Panc1 (cell line): ENCODE measurements around the gene KDM4B. TPM values are rescaled to one million over a fixed set of nuclear protein-coding genes. Genes with fewer than 3 reads are reported as not detected.

Source experiments
- ATAC-seq: fragments of 200-7000 bp; cut with Tn5 transposase; 2 replicates; pipeline ENCODE4 v1.9.1; 2020; ENCODE audit warnings: mild to moderate bottlenecking, moderate library complexity
- BruUV-seq: library from RNA; stranded (reverse); fragments of 400-500 nt; replicated peaks from 2 replicates; lab custom pipeline; 2021; lab: Mats Ljungman, UMichigan
- CTCF ChIA-PET: fragments of 300-600 bp; sonication (Branson Sonifier 250); formaldehyde crosslinking; loops from one replicate; lab custom pipeline; 2022; ENCODE audit warnings: antibody characterized with exemption; lab: Charles Lee
- POLR2A ChIA-PET: fragments of 300-600 bp; sonication (Branson Sonifier 250); formaldehyde crosslinking; loops from one replicate; lab custom pipeline; 2022; ENCODE audit warnings: antibody characterized with exemption; lab: Charles Lee
- DNase-seq: peaks from one replicate; pipeline ENCODE4 v3.0.0-alpha.2; 2010; ENCODE audit warnings: low read depth, low spot score
- H3K27ac ChIP-seq: 2 replicates; pipeline ENCODE4 v1.5.1; 2011; ENCODE audit warnings: mild to moderate bottlenecking, low read length, inconsistent platforms
- H3K27me3 ChIP-seq: fragments of 200-500 bp; sonication (Bioruptor generic); 2 replicates; pipeline ENCODE4 v1.6.0; 2014; ENCODE audit warnings: low read length, inconsistent platforms; ENCODE audit not compliant: control insufficient read depth, insufficient read depth
- H3K36me3 ChIP-seq: fragments of 200-500 bp; sonication (Bioruptor generic); 2 replicates; pipeline ENCODE4 v1.5.1; 2014; ENCODE audit warnings: inconsistent platforms, mild to moderate bottlenecking, low read length, moderate library complexity; ENCODE audit not compliant: control insufficient read depth, insufficient read depth
- H3K4me1 ChIP-seq: 2 replicates; pipeline ENCODE4 v1.5.1; 2011; ENCODE audit warnings: inconsistent platforms, mild to moderate bottlenecking, low read length, moderate library complexity; ENCODE audit not compliant: control insufficient read depth, insufficient read depth
- H3K4me3 ChIP-seq, 2 experiments: 2 replicates each; pipeline ENCODE4 v1.5.1; 2011 to 2012; ENCODE audit warnings: low read depth in 2 of 2, low read length in 2 of 2, mild to moderate bottlenecking in 2 of 2, inconsistent platforms in 1 of 2, moderate library complexity in 1 of 2
- H3K9me3 ChIP-seq: fragments of 200-500 bp; sonication (Bioruptor generic); 2 replicates; pipeline ENCODE4 v1.5.1; 2014; ENCODE audit warnings: low read depth, mild to moderate bottlenecking, inconsistent platforms, low read length, moderate library complexity; ENCODE audit not compliant: control insufficient read depth, insufficient read depth
- POLR2AphosphoS5 ChIP-seq: IDR thresholded peaks from 2 replicates; pipeline ENCODE4 v1.6.1; 2012; ENCODE audit warnings: mild to moderate bottlenecking, low read depth, low read length, moderate library complexity
- SIN3A ChIP-seq: IDR thresholded peaks from 2 replicates; pipeline ENCODE4 v1.6.1; 2012; ENCODE audit warnings: low read depth, mild to moderate bottlenecking, low read length, moderate library complexity, borderline replicate concordance; ENCODE audit not compliant: insufficient read depth
- TCF7L2 ChIP-seq: IDR thresholded peaks from 2 replicates; pipeline ENCODE4 v1.6.1; 2011; ENCODE audit warnings: mild to moderate bottlenecking, low read depth, low read length, inconsistent platforms
- in situ Hi-C: cut with HindIII; loops from 2 replicates; pipeline ENCODE4 v1.10.0; 2016; ENCODE audit warnings: low sequenced_read_pairs, low pct_unique_long_range_greater_than_20kb
- intact Hi-C: fragments of 100-400 bp; cut with micrococcal nuclease; formaldehyde crosslinking; loops from one replicate; pipeline ENCODE4 v1.10.0; 2022; ENCODE audit not compliant: unreplicated experiment
- total RNA-seq: library from RNA; stranded (reverse); gene quantifications from one replicate; pipeline ENCODE4 v1.2.1, GENCODE V29; 2021; ENCODE audit not compliant: unreplicated experiment
- TF ChIP-seq, protein P1 (sequence below): fragments of 450-650 bp; IDR thresholded peaks from 2 replicates; pipeline ENCODE4 v1.5.1; 2017; ENCODE audit warnings: mild to moderate bottlenecking
- TF ChIP-seq, protein P2 (sequence below), 2 experiments: IDR thresholded peaks; 2 replicates each; pipeline ENCODE4 v1.6.1; 2011 to 2012; ENCODE audit warnings: low read depth in 2 of 2, control low read depth in 1 of 2, low read length in 1 of 2, mild to moderate bottlenecking in 1 of 2, moderate library complexity in 1 of 2; ENCODE audit not compliant: insufficient read depth in 1 of 2

The KDM4B gene
- total RNA-seq, 1 experiment from 2014 or later: 18.4 TPM

DNA sequence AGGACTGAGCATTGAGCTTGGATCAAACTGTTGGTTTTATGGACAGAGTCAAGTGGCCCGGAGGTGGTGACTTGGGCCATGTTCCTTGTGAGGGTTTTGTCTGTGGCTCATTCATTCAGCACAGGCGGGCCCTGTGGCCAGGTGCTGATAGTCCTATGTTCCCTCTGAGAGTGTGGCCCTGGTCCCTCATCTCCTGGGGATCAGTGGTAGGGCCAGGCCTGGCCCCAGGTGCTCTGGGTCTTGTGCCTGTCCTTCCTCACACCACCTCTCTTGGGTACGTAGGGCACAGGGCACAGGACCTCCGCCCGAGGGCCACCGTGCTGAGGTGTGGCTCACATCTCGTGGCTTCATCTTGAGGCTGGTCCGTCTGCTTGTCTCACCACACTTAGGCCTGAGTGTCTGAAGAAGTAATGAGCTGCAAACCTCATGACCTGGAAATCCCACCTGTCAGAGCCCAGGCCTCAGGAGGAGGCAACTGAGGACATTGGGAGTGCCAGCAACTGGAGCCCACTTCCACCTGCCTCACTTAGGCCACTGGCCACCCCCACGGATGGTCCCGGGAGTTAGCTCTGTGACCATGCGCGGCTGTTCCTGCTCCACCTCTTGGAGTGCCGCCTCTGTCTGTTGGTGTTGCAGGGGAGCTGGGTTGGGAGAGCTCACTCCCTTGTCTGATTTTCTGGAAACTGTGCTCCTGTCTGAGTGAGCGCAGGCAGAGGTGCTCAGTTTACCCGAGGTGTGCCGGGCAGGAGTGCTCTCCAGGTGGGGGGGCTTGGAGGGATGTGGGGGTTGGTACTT, 53.4 kb downstream of the KDM4B start:
- H3K9me3 ChIP-seq: no peaks in the 10 kb centered on the region
- in situ Hi-C loops: no loop called here
- H3K27me3 ChIP-seq: no peaks in the 10 kb centered on the region
- no peaks in the 10 kb centered on the region for H3K36me3 ChIP-seq
- no TSS peak for BruUV-seq
- H3K27ac ChIP-seq: no peak overlapping the region
- CTCF ChIA-PET: no interaction called here
- TF ChIP-seq, protein P1, sequence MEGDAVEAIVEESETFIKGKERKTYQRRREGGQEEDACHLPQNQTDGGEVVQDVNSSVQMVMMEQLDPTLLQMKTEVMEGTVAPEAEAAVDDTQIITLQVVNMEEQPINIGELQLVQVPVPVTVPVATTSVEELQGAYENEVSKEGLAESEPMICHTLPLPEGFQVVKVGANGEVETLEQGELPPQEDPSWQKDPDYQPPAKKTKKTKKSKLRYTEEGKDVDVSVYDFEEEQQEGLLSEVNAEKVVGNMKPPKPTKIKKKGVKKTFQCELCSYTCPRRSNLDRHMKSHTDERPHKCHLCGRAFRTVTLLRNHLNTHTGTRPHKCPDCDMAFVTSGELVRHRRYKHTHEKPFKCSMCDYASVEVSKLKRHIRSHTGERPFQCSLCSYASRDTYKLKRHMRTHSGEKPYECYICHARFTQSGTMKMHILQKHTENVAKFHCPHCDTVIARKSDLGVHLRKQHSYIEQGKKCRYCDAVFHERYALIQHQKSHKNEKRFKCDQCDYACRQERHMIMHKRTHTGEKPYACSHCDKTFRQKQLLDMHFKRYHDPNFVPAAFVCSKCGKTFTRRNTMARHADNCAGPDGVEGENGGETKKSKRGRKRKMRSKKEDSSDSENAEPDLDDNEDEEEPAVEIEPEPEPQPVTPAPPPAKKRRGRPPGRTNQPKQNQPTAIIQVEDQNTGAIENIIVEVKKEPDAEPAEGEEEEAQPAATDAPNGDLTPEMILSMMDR: no peak
- TF ChIP-seq TCF7L2 (no peak), SIN3A (no peak), POLR2AphosphoS5 (no peak)
- TF ChIP-seq, protein P2, sequence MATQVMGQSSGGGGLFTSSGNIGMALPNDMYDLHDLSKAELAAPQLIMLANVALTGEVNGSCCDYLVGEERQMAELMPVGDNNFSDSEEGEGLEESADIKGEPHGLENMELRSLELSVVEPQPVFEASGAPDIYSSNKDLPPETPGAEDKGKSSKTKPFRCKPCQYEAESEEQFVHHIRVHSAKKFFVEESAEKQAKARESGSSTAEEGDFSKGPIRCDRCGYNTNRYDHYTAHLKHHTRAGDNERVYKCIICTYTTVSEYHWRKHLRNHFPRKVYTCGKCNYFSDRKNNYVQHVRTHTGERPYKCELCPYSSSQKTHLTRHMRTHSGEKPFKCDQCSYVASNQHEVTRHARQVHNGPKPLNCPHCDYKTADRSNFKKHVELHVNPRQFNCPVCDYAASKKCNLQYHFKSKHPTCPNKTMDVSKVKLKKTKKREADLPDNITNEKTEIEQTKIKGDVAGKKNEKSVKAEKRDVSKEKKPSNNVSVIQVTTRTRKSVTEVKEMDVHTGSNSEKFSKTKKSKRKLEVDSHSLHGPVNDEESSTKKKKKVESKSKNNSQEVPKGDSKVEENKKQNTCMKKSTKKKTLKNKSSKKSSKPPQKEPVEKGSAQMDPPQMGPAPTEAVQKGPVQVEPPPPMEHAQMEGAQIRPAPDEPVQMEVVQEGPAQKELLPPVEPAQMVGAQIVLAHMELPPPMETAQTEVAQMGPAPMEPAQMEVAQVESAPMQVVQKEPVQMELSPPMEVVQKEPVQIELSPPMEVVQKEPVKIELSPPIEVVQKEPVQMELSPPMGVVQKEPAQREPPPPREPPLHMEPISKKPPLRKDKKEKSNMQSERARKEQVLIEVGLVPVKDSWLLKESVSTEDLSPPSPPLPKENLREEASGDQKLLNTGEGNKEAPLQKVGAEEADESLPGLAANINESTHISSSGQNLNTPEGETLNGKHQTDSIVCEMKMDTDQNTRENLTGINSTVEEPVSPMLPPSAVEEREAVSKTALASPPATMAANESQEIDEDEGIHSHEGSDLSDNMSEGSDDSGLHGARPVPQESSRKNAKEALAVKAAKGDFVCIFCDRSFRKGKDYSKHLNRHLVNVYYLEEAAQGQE (IDR thresholded peaks at IDR 0.05; ENCODE audit: insufficient read depth in 1 of 2, low read depth in 2 of 2, low read length in 1 of 2): no peak
- ATAC-seq: no peak
- intact Hi-C loops: no loop called here
- POLR2A ChIA-PET: no interaction called here
- no peak for DNase-seq
- no peak overlapping the region for H3K4me3 ChIP-seq
- no peaks in the 10 kb centered on the region for H3K4me1 ChIP-seq

DNA sequence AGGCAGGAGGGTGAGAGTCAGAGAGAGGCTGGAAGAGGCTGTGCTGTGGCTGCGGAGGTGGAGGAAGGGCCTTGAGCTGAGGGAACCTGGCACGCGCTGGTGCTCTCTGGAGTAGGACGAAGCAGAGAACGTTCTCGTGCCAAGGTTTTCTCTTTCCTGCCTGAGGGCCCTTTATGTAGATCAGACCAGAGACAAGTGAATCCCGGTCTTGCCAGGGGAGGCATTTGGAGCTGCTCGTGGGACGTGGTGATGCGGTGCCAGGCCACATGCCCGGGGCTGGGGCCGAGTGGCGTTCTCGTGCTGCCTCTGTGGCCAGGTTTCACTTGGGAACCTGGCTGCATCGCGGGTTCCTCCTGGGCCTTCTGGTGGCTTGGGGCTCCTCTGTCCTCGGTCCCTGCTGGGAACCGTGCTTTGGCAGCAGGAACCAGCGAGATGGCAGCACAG, 54.2 kb downstream of the KDM4B start:
- Histone ChIP-seq H3K27me3 (no peaks in the 10 kb centered on the region), H3K9me3 (no peaks in the 10 kb centered on the region), H3K4me1 (no peaks in the 10 kb centered on the region), H3K27ac (no peak overlapping the region), H3K4me3 (no peak overlapping the region), H3K36me3 (no peaks in the 10 kb centered on the region)
- no TSS peak for BruUV-seq
- ATAC-seq: no peak
- POLR2A ChIA-PET: no interaction called here
- in situ Hi-C loops: no loop called here
- intact Hi-C loops: no loop called here
- CTCF ChIA-PET: no interaction called here
- no peak for DNase-seq
- TF ChIP-seq, protein P1: no peak
- TF ChIP-seq SIN3A: no peak
- no peak for TF ChIP-seq TCF7L2
